KMS-11 (cell line): ENCODE measurements around the gene RAD23B.

ENCODE experiments used
- H2AFZ ChIP-seq: fragments of 200-600 bp; sonication (generic); 2 replicates; pipeline ENCODE4 v1.6.1; 2016; ENCODE audit warnings: antibody characterized with exemption, mixed run types, low read depth
- H3K27ac ChIP-seq: fragments of 200-600 bp; sonication (generic); 2 replicates; pipeline ENCODE4 v1.6.1; 2016; ENCODE audit warnings: mild to moderate bottlenecking, mixed run types
- H3K27me3 ChIP-seq: fragments of 200-600 bp; sonication (generic); 2 replicates; pipeline ENCODE4 v1.6.1; 2017; ENCODE audit warnings: mild to moderate bottlenecking, low read depth, mixed run types, moderate library complexity; ENCODE audit not compliant: insufficient read depth
- H3K36me3 ChIP-seq: fragments of 200-600 bp; sonication (generic); 2 replicates; pipeline ENCODE4 v1.6.1; 2017; ENCODE audit warnings: mild to moderate bottlenecking, mixed run types; ENCODE audit not compliant: insufficient read depth
- H3K4me1 ChIP-seq: fragments of 200-600 bp; sonication (generic); 2 replicates; pipeline ENCODE4 v1.6.1; 2016; ENCODE audit warnings: mild to moderate bottlenecking, low read depth, mixed run types; ENCODE audit not compliant: poor library complexity, severe bottlenecking
- H3K4me2 ChIP-seq: fragments of 200-600 bp; sonication (generic); 2 replicates; pipeline ENCODE4 v1.7.0; 2016; ENCODE audit warnings: mild to moderate bottlenecking, mixed run types
- H3K4me3 ChIP-seq: fragments of 200-600 bp; sonication (generic); IDR thresholded peaks from 2 replicates; pipeline ENCODE4 v1.6.1; 2017; ENCODE audit warnings: low read depth, low read length, mixed read lengths; ENCODE audit not compliant: insufficient read depth
- H3K79me2 ChIP-seq: fragments of 200-600 bp; sonication (generic); 2 replicates; pipeline ENCODE4 v1.6.1; 2016; ENCODE audit warnings: low read depth, mixed run types; ENCODE audit not compliant: insufficient read depth
- H3K9ac ChIP-seq: fragments of 200-600 bp; sonication (generic); 2 replicates; pipeline ENCODE4 v1.6.1; 2016; ENCODE audit warnings: mild to moderate bottlenecking, mixed run types
- H4K20me1 ChIP-seq: fragments of 200-600 bp; sonication (generic); 2 replicates; pipeline ENCODE4 v1.6.1; 2016; ENCODE audit warnings: mild to moderate bottlenecking, mixed run types; ENCODE audit not compliant: insufficient read depth
- CTCF ChIP-seq: fragments of 200-600 bp; sonication (generic); conservative IDR thresholded peaks from 2 replicates; pipeline ENCODE4 v1.6.1; 2017; ENCODE audit warnings: low read depth, mild to moderate bottlenecking, antibody characterized with exemption, low read length, moderate library complexity, mixed read lengths

The RAD23B gene

GRCh38 chr9:107307331-107307730 lies 24.3 kb downstream of the RAD23B start:
- Histone ChIP-seq H3K4me3 (no peak overlapping the region), H3K4me2 (no peak overlapping the region), H2AFZ (no peak overlapping the region), H4K20me1 (peaks cover 27% of the 10 kb centered on the region), H3K27me3 (no peaks in the 10 kb centered on the region), H3K9ac (no peak overlapping the region), H3K36me3 (peaks cover 16% of the 10 kb centered on the region), H3K27ac (no peak overlapping the region), H3K79me2 (peaks cover 89% of the 10 kb centered on the region), H3K4me1 (peaks cover 44% of the 10 kb centered on the region)
- TF ChIP-seq CTCF: no peak

GRCh38 chr9:107308461-107308860 lies 25.4 kb downstream of the RAD23B start:
- no peak for TF ChIP-seq CTCF
- peaks cover 16% of the 10 kb centered on the region; the same call in 1 of the 2 replicates for H3K36me3 ChIP-seq
- H3K27me3 ChIP-seq: no peaks in the 10 kb centered on the region
- no peak overlapping the region for H3K4me3 ChIP-seq
- no peak overlapping the region for H3K27ac ChIP-seq
- no peak overlapping the region for H3K9ac ChIP-seq
- H4K20me1 ChIP-seq: peaks cover 27% of the 10 kb centered on the region
- H2AFZ ChIP-seq: no peak overlapping the region
- H3K4me2 ChIP-seq: no peak overlapping the region; the same call in 1 of the 2 replicates
- peaks cover 55% of the 10 kb centered on the region for H3K4me1 ChIP-seq
- H3K79me2 ChIP-seq: peaks cover 90% of the 10 kb centered on the region

GRCh38 chr9:107309271-107309670 lies 26.2 kb downstream of the RAD23B start:
- peaks cover 90% of the 10 kb centered on the region; the same call in 1 of the 2 replicates for H3K79me2 ChIP-seq
- no peak overlapping the region for H3K4me2 ChIP-seq
- H4K20me1 ChIP-seq: peaks cover 27% of the 10 kb centered on the region
- no peak for TF ChIP-seq CTCF
- H3K27me3 ChIP-seq: no peaks in the 10 kb centered on the region
- H3K36me3 ChIP-seq: peaks cover 16% of the 10 kb centered on the region; the same call in 1 of the 2 replicates
- H3K4me1 ChIP-seq: peaks cover 63% of the 10 kb centered on the region
- H2AFZ ChIP-seq: no peak overlapping the region
- H3K4me3 ChIP-seq: no peak overlapping the region
- H3K27ac ChIP-seq: no peak overlapping the region
- no peak overlapping the region for H3K9ac ChIP-seq

GRCh38 chr9:107312376-107313050 lies 29.4 kb downstream of the RAD23B start:
- H3K36me3 ChIP-seq: peaks cover 7% of the 10 kb centered on the region; the same call in 1 of the 2 replicates
- peaks cover 30% of the 10 kb centered on the region for H4K20me1 ChIP-seq
- peaks cover 54% of the 10 kb centered on the region for H3K4me1 ChIP-seq
- no peak for TF ChIP-seq CTCF
- no peak overlapping the region for H3K4me2 ChIP-seq
- no peak overlapping the region for H3K27ac ChIP-seq
- H3K4me3 ChIP-seq: no peak overlapping the region
- no peak overlapping the region for H2AFZ ChIP-seq
- H3K79me2 ChIP-seq: peaks cover 93% of the 10 kb centered on the region
- no peaks in the 10 kb centered on the region for H3K27me3 ChIP-seq
- no peak overlapping the region for H3K9ac ChIP-seq
